HepG2 (cell line): ENCODE results near the gene FAHD1. TPM values are rescaled to one million over a fixed set of nuclear protein-coding genes. Genes with fewer than 3 reads are reported as not detected.

Source experiments
- ZMYM4 ChIP-seq: sonication (generic); formaldehyde crosslinking; IDR thresholded peaks from 2 replicates; pipeline ENCODE4 v1.8.1; 2023; ENCODE audit warnings: mild to moderate bottlenecking, missing genetic modification reagents
- polyA plus RNA-seq, 8 experiments: library from polyadenylated mRNA; depleted of rRNA in 3 of 8; stranded (reverse) in 7 of 8; unstranded in 1 of 8; fragments of >200 nt; fragmentation: Illumina TruSeq in 4 of 8; extraction: Trizol in 4 of 8; gene quantifications; 2 replicates each; pipeline versions ENCODE4 v1.2.1 to v1.2.3, GENCODE V29; 2011 to 2016; ENCODE audit warnings: low read depth in 4 of 8, missing spikeins in 1 of 8, mixed read lengths in 1 of 8; ENCODE audit not compliant: insufficient read depth in 1 of 8
- total RNA-seq, 5 experiments: library from RNA; depleted of rRNA; stranded (reverse); fragments of >200 nt; fragmentation: Illumina TruSeq; extraction: Trizol; gene quantifications; 2 replicates each; pipeline ENCODE4 v1.2.3, GENCODE V29; 2016; ENCODE audit warnings: low read depth in 1 of 5
- TF ChIP-seq, protein P1 (sequence below): sonication (generic); formaldehyde crosslinking; IDR thresholded peaks from 2 replicates; pipeline ENCODE4 v1.5.0; 2020; ENCODE audit warnings: mild to moderate bottlenecking, missing genetic modification reagents, borderline replicate concordance
- TF ChIP-seq, protein P2 (sequence below): sonication (generic); formaldehyde crosslinking; IDR thresholded peaks from 2 replicates; pipeline ENCODE4 v1.5.1; 2020; ENCODE audit warnings: missing genetic modification reagents, mild to moderate bottlenecking, borderline replicate concordance

FAHD1 gene
- total and polyA plus RNA-seq, 2 of the 13 experiments (the other 11 are each of a cell fraction or from before 2014, with no cell fraction given): 39.0 to 45.3 TPM

DNA sequence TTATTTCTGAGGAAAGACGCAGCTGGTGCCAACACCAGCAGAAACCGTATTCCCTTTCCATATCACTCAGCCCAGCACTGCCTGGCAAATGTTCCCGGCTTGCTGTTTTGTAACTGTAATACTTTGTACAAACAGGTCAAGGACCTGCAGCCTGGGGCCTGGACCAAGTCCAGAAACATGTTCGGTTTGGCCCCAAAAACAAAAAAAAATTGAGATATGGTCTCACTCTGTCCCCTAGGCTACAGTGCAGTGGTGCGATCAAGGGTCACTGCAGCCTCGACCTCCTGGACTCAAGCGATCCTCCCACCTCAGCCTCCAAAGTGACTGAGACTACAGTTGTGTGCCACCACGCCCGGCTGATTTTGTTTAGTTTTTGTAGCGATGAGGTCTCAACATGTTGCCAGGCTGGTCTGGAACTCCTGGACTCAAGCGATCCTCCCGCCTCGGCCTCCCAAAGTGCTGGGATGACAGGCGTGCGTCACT lies 1.6 kb upstream of the FAHD1 start (continued):
- TF ChIP-seq, protein P1, sequence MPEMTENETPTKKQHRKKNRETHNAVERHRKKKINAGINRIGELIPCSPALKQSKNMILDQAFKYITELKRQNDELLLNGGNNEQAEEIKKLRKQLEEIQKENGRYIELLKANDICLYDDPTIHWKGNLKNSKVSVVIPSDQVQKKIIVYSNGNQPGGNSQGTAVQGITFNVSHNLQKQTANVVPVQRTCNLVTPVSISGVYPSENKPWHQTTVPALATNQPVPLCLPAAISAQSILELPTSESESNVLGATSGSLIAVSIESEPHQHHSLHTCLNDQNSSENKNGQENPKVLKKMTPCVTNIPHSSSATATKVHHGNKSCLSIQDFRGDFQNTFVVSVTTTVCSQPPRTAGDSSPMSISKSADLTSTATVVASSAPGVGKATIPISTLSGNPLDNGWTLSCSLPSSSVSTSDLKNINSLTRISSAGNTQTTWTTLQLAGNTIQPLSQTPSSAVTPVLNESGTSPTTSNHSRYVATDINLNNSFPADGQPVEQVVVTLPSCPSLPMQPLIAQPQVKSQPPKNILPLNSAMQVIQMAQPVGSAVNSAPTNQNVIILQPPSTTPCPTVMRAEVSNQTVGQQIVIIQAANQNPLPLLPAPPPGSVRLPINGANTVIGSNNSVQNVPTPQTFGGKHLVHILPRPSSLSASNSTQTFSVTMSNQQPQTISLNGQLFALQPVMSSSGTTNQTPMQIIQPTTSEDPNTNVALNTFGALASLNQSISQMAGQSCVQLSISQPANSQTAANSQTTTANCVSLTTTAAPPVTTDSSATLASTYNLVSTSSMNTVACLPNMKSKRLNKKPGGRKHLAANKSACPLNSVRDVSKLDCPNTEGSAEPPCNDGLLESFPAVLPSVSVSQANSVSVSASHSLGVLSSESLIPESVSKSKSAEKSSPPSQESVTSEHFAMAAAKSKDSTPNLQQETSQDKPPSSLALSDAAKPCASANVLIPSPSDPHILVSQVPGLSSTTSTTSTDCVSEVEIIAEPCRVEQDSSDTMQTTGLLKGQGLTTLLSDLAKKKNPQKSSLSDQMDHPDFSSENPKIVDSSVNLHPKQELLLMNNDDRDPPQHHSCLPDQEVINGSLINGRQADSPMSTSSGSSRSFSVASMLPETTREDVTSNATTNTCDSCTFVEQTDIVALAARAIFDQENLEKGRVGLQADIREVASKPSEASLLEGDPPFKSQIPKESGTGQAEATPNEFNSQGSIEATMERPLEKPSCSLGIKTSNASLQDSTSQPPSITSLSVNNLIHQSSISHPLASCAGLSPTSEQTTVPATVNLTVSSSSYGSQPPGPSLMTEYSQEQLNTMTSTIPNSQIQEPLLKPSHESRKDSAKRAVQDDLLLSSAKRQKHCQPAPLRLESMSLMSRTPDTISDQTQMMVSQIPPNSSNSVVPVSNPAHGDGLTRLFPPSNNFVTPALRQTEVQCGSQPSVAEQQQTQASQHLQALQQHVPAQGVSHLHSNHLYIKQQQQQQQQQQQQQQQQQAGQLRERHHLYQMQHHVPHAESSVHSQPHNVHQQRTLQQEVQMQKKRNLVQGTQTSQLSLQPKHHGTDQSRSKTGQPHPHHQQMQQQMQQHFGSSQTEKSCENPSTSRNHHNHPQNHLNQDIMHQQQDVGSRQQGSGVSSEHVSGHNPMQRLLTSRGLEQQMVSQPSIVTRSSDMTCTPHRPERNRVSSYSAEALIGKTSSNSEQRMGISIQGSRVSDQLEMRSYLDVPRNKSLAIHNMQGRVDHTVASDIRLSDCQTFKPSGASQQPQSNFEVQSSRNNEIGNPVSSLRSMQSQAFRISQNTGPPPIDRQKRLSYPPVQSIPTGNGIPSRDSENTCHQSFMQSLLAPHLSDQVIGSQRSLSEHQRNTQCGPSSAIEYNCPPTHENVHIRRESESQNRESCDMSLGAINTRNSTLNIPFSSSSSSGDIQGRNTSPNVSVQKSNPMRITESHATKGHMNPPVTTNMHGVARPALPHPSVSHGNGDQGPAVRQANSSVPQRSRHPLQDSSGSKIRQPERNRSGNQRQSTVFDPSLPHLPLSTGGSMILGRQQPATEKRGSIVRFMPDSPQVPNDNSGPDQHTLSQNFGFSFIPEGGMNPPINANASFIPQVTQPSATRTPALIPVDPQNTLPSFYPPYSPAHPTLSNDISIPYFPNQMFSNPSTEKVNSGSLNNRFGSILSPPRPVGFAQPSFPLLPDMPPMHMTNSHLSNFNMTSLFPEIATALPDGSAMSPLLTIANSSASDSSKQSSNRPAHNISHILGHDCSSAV (CRISPR knock-in tag): no peak
- peak; percentile 56; the same call in 1 of the 2 replicates for TF ChIP-seq ZMYM4
- TF ChIP-seq, protein P2, sequence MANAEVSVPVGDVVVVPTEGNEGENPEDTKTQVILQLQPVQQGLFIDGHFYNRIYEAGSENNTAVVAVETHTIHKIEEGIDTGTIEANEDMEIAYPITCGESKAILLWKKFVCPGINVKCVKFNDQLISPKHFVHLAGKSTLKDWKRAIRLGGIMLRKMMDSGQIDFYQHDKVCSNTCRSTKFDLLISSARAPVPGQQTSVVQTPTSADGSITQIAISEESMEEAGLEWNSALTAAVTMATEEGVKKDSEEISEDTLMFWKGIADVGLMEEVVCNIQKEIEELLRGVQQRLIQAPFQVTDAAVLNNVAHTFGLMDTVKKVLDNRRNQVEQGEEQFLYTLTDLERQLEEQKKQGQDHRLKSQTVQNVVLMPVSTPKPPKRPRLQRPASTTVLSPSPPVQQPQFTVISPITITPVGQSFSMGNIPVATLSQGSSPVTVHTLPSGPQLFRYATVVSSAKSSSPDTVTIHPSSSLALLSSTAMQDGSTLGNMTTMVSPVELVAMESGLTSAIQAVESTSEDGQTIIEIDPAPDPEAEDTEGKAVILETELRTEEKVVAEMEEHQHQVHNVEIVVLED (CRISPR knock-in tag): peak; percentile 59
- TF ChIP-seq, all 625 proteins: peak for 128
